PC-9 (cell line): Measurements from ENCODE around the gene TMEM30A. TPM values are rescaled to one million over a fixed set of nuclear protein-coding genes. Genes with fewer than 3 reads are reported as not detected.

ENCODE experiments used
- BruUV-seq: library from RNA; stranded (reverse); fragments of 400-500 nt; replicated peaks from 2 replicates; lab custom pipeline; 2021; lab: Mats Ljungman, UMichigan
- CTCF ChIA-PET: fragments of 300-600 bp; sonication (Branson Sonifier 250); formaldehyde crosslinking; loops from one replicate; lab custom pipeline; 2022; ENCODE audit warnings: antibody characterized with exemption; lab: Charles Lee
- POLR2A ChIA-PET: fragments of 300-600 bp; sonication (Branson Sonifier 250); formaldehyde crosslinking; loops from one replicate; lab custom pipeline; 2022; ENCODE audit warnings: antibody characterized with exemption; ENCODE audit not compliant: unreplicated experiment; lab: Charles Lee
- DNase-seq, 2 experiments: peaks; one replicate each; pipeline versions ENCODE4 v3.0.0 to v3.0.0-alpha.2; 2015 to 2022; ENCODE audit warnings: mixed read lengths in 1 of 2
- H2AFZ ChIP-seq: fragments of 200-600 bp; sonication (generic); 2 replicates; pipeline ENCODE4 v1.8.1; 2017; ENCODE audit warnings: antibody characterized with exemption
- H3F3A ChIP-seq: fragments of 200-600 bp; sonication (generic); 2 replicates; pipeline ENCODE4 v1.8.1; 2017; ENCODE audit warnings: antibody characterized with exemption, mild to moderate bottlenecking, low read depth; ENCODE audit not compliant: insufficient read depth
- H3K27ac ChIP-seq: fragments of 200-600 bp; sonication (generic); 2 replicates; pipeline ENCODE4 v1.6.1; 2016; ENCODE audit warnings: mixed run types
- H3K27me3 ChIP-seq: fragments of 200-600 bp; sonication (generic); 2 replicates; pipeline ENCODE4 v1.6.1; 2016; ENCODE audit warnings: low read depth, mixed run types; ENCODE audit not compliant: insufficient read depth
- H3K36me3 ChIP-seq: fragments of 200-600 bp; sonication (generic); 2 replicates; pipeline ENCODE4 v1.6.1; 2016; ENCODE audit warnings: low read depth, mixed run types
- H3K4me1 ChIP-seq: fragments of 200-600 bp; sonication (generic); replicated peaks from 2 replicates; pipeline ENCODE4 v1.6.1; 2016; ENCODE audit warnings: mixed run types; ENCODE audit not compliant: insufficient read depth
- H3K4me2 ChIP-seq: fragments of 200-600 bp; sonication (generic); 2 replicates; pipeline ENCODE4 v1.6.1; 2017; ENCODE audit warnings: mixed run types
- H3K4me3 ChIP-seq: fragments of 200-600 bp; sonication (generic); 2 replicates; pipeline ENCODE4 v1.6.1; 2016; ENCODE audit warnings: mixed run types
- H3K79me2 ChIP-seq: fragments of 200-600 bp; sonication (generic); 2 replicates; pipeline ENCODE4 v1.6.1; 2017; ENCODE audit warnings: low read depth, mixed run types
- H3K9me2 ChIP-seq: fragments of 200-600 bp; sonication (generic); 2 replicates; pipeline ENCODE4 v1.8.1; 2017; ENCODE audit warnings: mild to moderate bottlenecking; ENCODE audit not compliant: insufficient read depth
- H3K9me3 ChIP-seq: fragments of 200-600 bp; sonication (generic); 2 replicates; pipeline ENCODE4 v1.8.1; 2016; ENCODE audit warnings: low read depth; ENCODE audit not compliant: insufficient read depth
- H4K20me1 ChIP-seq: fragments of 200-600 bp; sonication (generic); 2 replicates; pipeline ENCODE4 v1.8.1; 2017; ENCODE audit not compliant: insufficient read depth
- EZH2 ChIP-seq: fragments of 200-600 bp; sonication (generic); IDR thresholded peaks from 2 replicates; pipeline ENCODE4 v1.8.0; 2017; ENCODE audit warnings: antibody characterized with exemption, low read depth
- intact Hi-C: fragments of 100-400 bp; cut with micrococcal nuclease; formaldehyde crosslinking; loops from one replicate; pipeline ENCODE4 v1.10.0; 2022; ENCODE audit not compliant: unreplicated experiment
- total RNA-seq: library from RNA; stranded (reverse); gene quantifications from 2 replicates; pipeline ENCODE4 v1.2.3, GENCODE V29; 2021
- TF ChIP-seq, protein P1 (sequence below): fragments of 200-600 bp; sonication (generic); conservative IDR thresholded peaks from 2 replicates; pipeline ENCODE4 v1.6.1; 2017; ENCODE audit warnings: mixed run types, antibody characterized with exemption, mild to moderate bottlenecking, moderate library complexity

Gene TMEM30A
- total RNA-seq, 1 experiment from 2014 or later, result 122 TPM

DNA sequence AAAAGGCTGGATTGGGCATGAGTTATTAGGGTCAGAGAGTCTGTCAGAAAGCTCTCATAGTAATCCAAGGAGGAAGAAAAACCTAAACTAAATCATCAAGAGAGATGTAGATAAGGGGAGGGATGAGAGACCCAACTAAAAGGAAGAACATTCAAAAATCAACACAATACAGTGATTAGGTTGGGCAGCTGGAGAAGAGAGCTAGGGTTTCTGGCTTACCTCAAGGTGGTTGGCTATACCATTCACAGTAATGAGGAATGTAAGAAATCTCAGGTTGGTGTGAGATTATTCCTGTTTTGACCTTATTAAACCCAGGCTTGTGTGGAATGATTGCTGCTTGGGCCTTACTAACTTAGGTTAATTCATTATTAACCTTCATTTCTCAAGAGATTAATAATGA, 34.8 kb downstream of the TMEM30A start:
- H3K27ac ChIP-seq, result no peak overlapping the region
- intact Hi-C loops, result no loop called here
- no peaks in the 10 kb centered on the region for H3K9me2 ChIP-seq
- no peak overlapping the region for H2AFZ ChIP-seq
- no peak for DNase-seq
- H3K4me3 ChIP-seq, result no peak overlapping the region
- POLR2A ChIA-PET, result no interaction called here
- peaks cover 2% of the 10 kb centered on the region; the same call in 1 of the 2 replicates for H3K4me1 ChIP-seq
- no TSS peak for BruUV-seq
- no peaks in the 10 kb centered on the region for H3K9me3 ChIP-seq
- no peaks in the 10 kb centered on the region for H3K36me3 ChIP-seq
- no peaks in the 10 kb centered on the region for H3K79me2 ChIP-seq
- H3K27me3 ChIP-seq, result no peaks in the 10 kb centered on the region
- no peak for TF ChIP-seq EZH2
- TF ChIP-seq, protein P1, sequence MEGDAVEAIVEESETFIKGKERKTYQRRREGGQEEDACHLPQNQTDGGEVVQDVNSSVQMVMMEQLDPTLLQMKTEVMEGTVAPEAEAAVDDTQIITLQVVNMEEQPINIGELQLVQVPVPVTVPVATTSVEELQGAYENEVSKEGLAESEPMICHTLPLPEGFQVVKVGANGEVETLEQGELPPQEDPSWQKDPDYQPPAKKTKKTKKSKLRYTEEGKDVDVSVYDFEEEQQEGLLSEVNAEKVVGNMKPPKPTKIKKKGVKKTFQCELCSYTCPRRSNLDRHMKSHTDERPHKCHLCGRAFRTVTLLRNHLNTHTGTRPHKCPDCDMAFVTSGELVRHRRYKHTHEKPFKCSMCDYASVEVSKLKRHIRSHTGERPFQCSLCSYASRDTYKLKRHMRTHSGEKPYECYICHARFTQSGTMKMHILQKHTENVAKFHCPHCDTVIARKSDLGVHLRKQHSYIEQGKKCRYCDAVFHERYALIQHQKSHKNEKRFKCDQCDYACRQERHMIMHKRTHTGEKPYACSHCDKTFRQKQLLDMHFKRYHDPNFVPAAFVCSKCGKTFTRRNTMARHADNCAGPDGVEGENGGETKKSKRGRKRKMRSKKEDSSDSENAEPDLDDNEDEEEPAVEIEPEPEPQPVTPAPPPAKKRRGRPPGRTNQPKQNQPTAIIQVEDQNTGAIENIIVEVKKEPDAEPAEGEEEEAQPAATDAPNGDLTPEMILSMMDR, result no peak
- CTCF ChIA-PET, result no interaction called here
- H3K4me2 ChIP-seq, result no peak overlapping the region
- no peaks in the 10 kb centered on the region for H4K20me1 ChIP-seq
- H3F3A ChIP-seq, result peaks cover 4% of the 10 kb centered on the region; the same call in 1 of the 2 replicates

DNA sequence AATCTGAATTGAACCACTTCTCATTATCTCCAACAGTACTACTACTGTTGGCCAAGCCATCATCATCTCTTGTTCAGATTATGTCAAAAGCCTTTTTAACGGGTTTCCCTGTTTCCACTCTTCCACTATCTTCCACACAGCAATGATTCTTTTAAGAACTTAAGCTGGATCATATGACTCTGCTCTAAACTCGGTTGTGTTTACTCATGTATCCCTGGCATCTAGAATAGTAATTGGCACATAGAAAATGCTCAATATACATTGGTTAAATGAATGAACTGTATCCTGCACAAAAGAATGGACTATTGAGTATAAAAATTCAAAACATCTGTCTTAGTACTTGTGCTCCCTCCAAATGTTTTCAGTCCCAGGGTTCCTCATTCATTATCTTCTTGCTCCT, 38.2 kb downstream of the TMEM30A start:
- no peaks in the 10 kb centered on the region for H3K27me3 ChIP-seq
- no peak overlapping the region for H3K4me3 ChIP-seq
- H3K27ac ChIP-seq, result no peak overlapping the region
- H3K4me2 ChIP-seq, result no peak overlapping the region
- DNase-seq, result no peak
- POLR2A ChIA-PET, result no interaction called here
- no peaks in the 10 kb centered on the region for H3K9me2 ChIP-seq
- H3K79me2 ChIP-seq, result peaks cover 21% of the 10 kb centered on the region
- no peak overlapping the region for H2AFZ ChIP-seq
- H3K9me3 ChIP-seq, result no peaks in the 10 kb centered on the region
- H4K20me1 ChIP-seq, result 0 out of 2 replicates have a peak, but pooled peaks cover 3% of the 10 kb centered on the region
- BruUV-seq, result no TSS peak
- TF ChIP-seq, protein P1, result no peak
- no peak for TF ChIP-seq EZH2
- peaks cover 18% of the 10 kb centered on the region for H3K4me1 ChIP-seq
- intact Hi-C loops, result no loop called here
- H3K36me3 ChIP-seq, result peaks cover 3% of the 10 kb centered on the region; the same call in 1 of the 2 replicates
- CTCF ChIA-PET, result no interaction called here
- peaks cover 10% of the 10 kb centered on the region; the same call in 1 of the 2 replicates for H3F3A ChIP-seq

DNA sequence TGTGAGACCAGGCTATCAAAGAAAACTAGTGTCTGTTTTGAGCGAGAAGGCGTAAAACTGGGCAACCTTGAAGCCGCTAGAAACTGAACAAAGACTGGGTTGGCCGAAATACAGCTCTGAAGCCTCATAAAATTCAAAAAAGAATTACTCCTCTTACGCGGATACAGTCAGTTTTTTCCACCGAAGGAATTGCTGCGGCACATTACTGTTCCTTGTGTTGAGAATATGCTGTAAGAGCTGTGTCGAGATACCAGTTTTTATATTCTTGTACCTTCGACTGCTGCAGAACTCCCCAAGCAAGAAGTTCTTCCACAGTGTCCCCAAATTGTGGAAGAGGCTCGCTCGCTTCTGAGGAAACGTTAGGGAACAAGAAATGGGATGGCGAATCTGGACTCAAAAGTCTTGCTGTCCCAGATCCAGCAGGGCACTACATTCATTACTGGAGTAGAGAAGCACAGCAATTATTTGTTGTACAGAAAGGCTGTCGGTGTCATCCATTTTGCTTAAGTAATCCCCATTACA, 40.5 kb downstream of the TMEM30A start:
- H3K9me3 ChIP-seq, result no peaks in the 10 kb centered on the region
- H3K27me3 ChIP-seq, result no peaks in the 10 kb centered on the region
- H4K20me1 ChIP-seq, result peaks cover 22% of the 10 kb centered on the region
- peak overlapping the region; percentile 86 for H3K4me2 ChIP-seq
- H3K36me3 ChIP-seq, result peaks cover 17% of the 10 kb centered on the region
- no peaks in the 10 kb centered on the region for H3K9me2 ChIP-seq
- peaks cover 40% of the 10 kb centered on the region for H3K79me2 ChIP-seq
- H2AFZ ChIP-seq, result peak overlapping the region; percentile 94
- TSS peak; percentile 99 for BruUV-seq
- peaks cover 10% of the 10 kb centered on the region; the same call in 1 of the 2 replicates for H3F3A ChIP-seq
- TF ChIP-seq, protein P1, result no peak
- no peak for TF ChIP-seq EZH2
- intact Hi-C loops, result no loop called here
- POLR2A ChIA-PET, result interaction anchor here (0.5 to 0.6 kb wide), 5 partner anchors 24 to 1849 kb away, joined by 3 to 14 read pairs (median 6); partner anchors contain the start of gene DDX43
- CTCF ChIA-PET, result interaction anchor here (0.9 to 1.0 kb wide), 2 partner anchors 53 to 302 kb away, joined by 5 read pairs; no protein-coding TSS in a partner anchor
- peaks cover 24% of the 10 kb centered on the region for H3K4me1 ChIP-seq
- DNase-seq, result no peak
- H3K4me3 ChIP-seq, result peak overlapping the region; percentile 84
- peak overlapping the region; percentile 82 for H3K27ac ChIP-seq
